GM12875 (cell line): ENCODE data around the gene NLRP3.

Source experiments
- H3K4me3 ChIP-seq: one replicate; pipeline ENCODE4 v1.5.1; 2011; ENCODE audit warnings: low read depth, low read length, control low read depth
- CTCF ChIP-seq: IDR thresholded peaks from 2 replicates; pipeline ENCODE4 v1.5.1; 2011; ENCODE audit warnings: low read depth, mild to moderate bottlenecking, control low read depth, inconsistent platforms, low read length, moderate library complexity, borderline replicate concordance; ENCODE audit not compliant: insufficient read depth

NLRP3 gene

GRCh38 chr1:247451388-247452010 is 35.5 kb downstream of the NLRP3 start:
- no peak for TF ChIP-seq CTCF
- no peak overlapping the region for H3K4me3 ChIP-seq

GRCh38 chr1:247452447-247453039 is 36.6 kb downstream of the NLRP3 start:
- no peak overlapping the region for H3K4me3 ChIP-seq
- TF ChIP-seq CTCF = no peak

GRCh38 chr1:247453245-247453644 is 37.3 kb downstream of the NLRP3 start:
- no peak overlapping the region for H3K4me3 ChIP-seq
- no peak for TF ChIP-seq CTCF

- H3K4me3 ChIP-seq = no peak overlapping the region
- no peak for TF ChIP-seq CTCF
Measured at GRCh38 chr1:247453997-247454396, 38.0 kb downstream of the NLRP3 start.

- TF ChIP-seq CTCF = no peak
- H3K4me3 ChIP-seq = no peak overlapping the region
Measured at GRCh38 chr1:247456021-247456420, 40.0 kb downstream of the NLRP3 start.

- H3K4me3 ChIP-seq = no peak overlapping the region
- no peak for TF ChIP-seq CTCF
Measured at GRCh38 chr1:247456914-247457639, 41.1 kb downstream of the NLRP3 start.

- no peak for TF ChIP-seq CTCF
- H3K4me3 ChIP-seq = no peak overlapping the region
Measured at GRCh38 chr1:247459507-247459906, 43.5 kb downstream of the NLRP3 start.
